ENCODE results near the gene AP1S1.

Gene AP1S1

GRCh38 chr7:101170617-101171441, 16.6 kb downstream of the AP1S1 start:
- Histone ChIP-seq H3K9ac (ENCODE audit: low read depth, low read length) (no peak overlapping the region), H3K27me3 (ENCODE audit: insufficient read depth, low read length, poor library complexity) (peaks cover 17% of the 10 kb centered on the region), H3K4me3 (ENCODE audit: low read depth in 1 of 2, low read length in 2 of 2) (no peak overlapping the region), H2AFZ (ENCODE audit: low read depth, low read length) (no peak overlapping the region), H3K4me1 (ENCODE audit: insufficient read depth, low read length) (peaks cover 61% of the 10 kb centered on the region), H3K79me2 (ENCODE audit: insufficient read depth, low read length) (no peaks in the 10 kb centered on the region), H3K9me3 (ENCODE audit: insufficient read depth, low read length, severe bottlenecking) (no peaks in the 10 kb centered on the region), H3K4me2 (ENCODE audit: insufficient read depth, low read length) (peak overlapping the region; percentile 54), H3K27ac (ENCODE audit: low read length) (peak overlapping the region; percentile 32; the same call in 1 of the 2 replicates), H4K20me1 (ENCODE audit: insufficient read depth, low read length) (peaks cover 50% of the 10 kb centered on the region), H3K36me3 (ENCODE audit: insufficient read depth, low read length) (no peaks in the 10 kb centered on the region)
- TF ChIP-seq EZH2 (IDR thresholded peaks at IDR 0.05; ENCODE audit: borderline replicate concordance, low read depth, low read length, severe bottlenecking): no peak
- TF ChIP-seq, protein P1, sequence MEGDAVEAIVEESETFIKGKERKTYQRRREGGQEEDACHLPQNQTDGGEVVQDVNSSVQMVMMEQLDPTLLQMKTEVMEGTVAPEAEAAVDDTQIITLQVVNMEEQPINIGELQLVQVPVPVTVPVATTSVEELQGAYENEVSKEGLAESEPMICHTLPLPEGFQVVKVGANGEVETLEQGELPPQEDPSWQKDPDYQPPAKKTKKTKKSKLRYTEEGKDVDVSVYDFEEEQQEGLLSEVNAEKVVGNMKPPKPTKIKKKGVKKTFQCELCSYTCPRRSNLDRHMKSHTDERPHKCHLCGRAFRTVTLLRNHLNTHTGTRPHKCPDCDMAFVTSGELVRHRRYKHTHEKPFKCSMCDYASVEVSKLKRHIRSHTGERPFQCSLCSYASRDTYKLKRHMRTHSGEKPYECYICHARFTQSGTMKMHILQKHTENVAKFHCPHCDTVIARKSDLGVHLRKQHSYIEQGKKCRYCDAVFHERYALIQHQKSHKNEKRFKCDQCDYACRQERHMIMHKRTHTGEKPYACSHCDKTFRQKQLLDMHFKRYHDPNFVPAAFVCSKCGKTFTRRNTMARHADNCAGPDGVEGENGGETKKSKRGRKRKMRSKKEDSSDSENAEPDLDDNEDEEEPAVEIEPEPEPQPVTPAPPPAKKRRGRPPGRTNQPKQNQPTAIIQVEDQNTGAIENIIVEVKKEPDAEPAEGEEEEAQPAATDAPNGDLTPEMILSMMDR (IDR thresholded peaks at IDR 0.05; ENCODE audit: borderline replicate concordance, extremely low read depth, low read length, poor library complexity, severe bottlenecking): no peak
- DNase-seq (peak; percentile 80), ATAC-seq (ENCODE audit: insufficient read depth, low read depth) (peak; percentile 77)

GRCh38 chr7:101171442-101171837, 17.2 kb downstream of the AP1S1 start:
- Histone ChIP-seq H3K4me1 (ENCODE audit: insufficient read depth, low read length) (peaks cover 55% of the 10 kb centered on the region), H2AFZ (ENCODE audit: low read depth, low read length) (no peak overlapping the region), H3K4me3 (ENCODE audit: low read depth in 1 of 2, low read length in 2 of 2) (no peak overlapping the region), H3K27ac (ENCODE audit: low read length) (peak overlapping the region; percentile 32; the same call in 1 of the 2 replicates), H3K9me3 (ENCODE audit: insufficient read depth, low read length, severe bottlenecking) (no peaks in the 10 kb centered on the region), H3K4me2 (ENCODE audit: insufficient read depth, low read length) (peak overlapping the region; percentile 35), H3K27me3 (ENCODE audit: insufficient read depth, low read length, poor library complexity) (peaks cover 17% of the 10 kb centered on the region), H3K36me3 (ENCODE audit: insufficient read depth, low read length) (no peaks in the 10 kb centered on the region), H4K20me1 (ENCODE audit: insufficient read depth, low read length) (peaks cover 46% of the 10 kb centered on the region), H3K79me2 (ENCODE audit: insufficient read depth, low read length) (no peaks in the 10 kb centered on the region), H3K9ac (ENCODE audit: low read depth, low read length) (no peak overlapping the region)
- no peak for ATAC-seq (ENCODE audit: insufficient read depth, low read depth)
- TF ChIP-seq, protein P1 (IDR thresholded peaks at IDR 0.05; ENCODE audit: borderline replicate concordance, extremely low read depth, low read length, poor library complexity, severe bottlenecking): peak; percentile 23
- no peak for TF ChIP-seq EZH2 (IDR thresholded peaks at IDR 0.05; ENCODE audit: borderline replicate concordance, low read depth, low read length, severe bottlenecking)
- no peak for DNase-seq

GRCh38 chr7:101172005-101172853, 18.0 kb downstream of the AP1S1 start:
- peaks cover 12% of the 10 kb centered on the region for H3K27me3 ChIP-seq (ENCODE audit: insufficient read depth, low read length, poor library complexity)
- no peak for ATAC-seq (ENCODE audit: insufficient read depth, low read depth)

More at GRCh38 chr7:101172005-101172853, 18.0 kb downstream of the AP1S1 start:
- H3K27ac ChIP-seq (ENCODE audit: low read length): no peak overlapping the region
- H4K20me1 ChIP-seq (ENCODE audit: insufficient read depth, low read length): peaks cover 41% of the 10 kb centered on the region
- no peak overlapping the region for H3K9ac ChIP-seq (ENCODE audit: low read depth, low read length)
- no peaks in the 10 kb centered on the region for H3K36me3 ChIP-seq (ENCODE audit: insufficient read depth, low read length)
- no peak overlapping the region for H3K4me3 ChIP-seq (ENCODE audit: low read depth in 1 of 2, low read length in 2 of 2)
- peak overlapping the region; percentile 35; the same call in 1 of the 2 replicates for H3K4me2 ChIP-seq (ENCODE audit: insufficient read depth, low read length)
- no peaks in the 10 kb centered on the region for H3K79me2 ChIP-seq (ENCODE audit: insufficient read depth, low read length)
- DNase-seq: peak; percentile 51
- no peak overlapping the region for H2AFZ ChIP-seq (ENCODE audit: low read depth, low read length)
- H3K9me3 ChIP-seq (ENCODE audit: insufficient read depth, low read length, severe bottlenecking): no peaks in the 10 kb centered on the region
- H3K4me1 ChIP-seq (ENCODE audit: insufficient read depth, low read length): peaks cover 47% of the 10 kb centered on the region
- no peak for TF ChIP-seq EZH2 (IDR thresholded peaks at IDR 0.05; ENCODE audit: borderline replicate concordance, low read depth, low read length, severe bottlenecking)
- TF ChIP-seq, protein P1 (IDR thresholded peaks at IDR 0.05; ENCODE audit: borderline replicate concordance, extremely low read depth, low read length, poor library complexity, severe bottlenecking): no peak
